HepG2 (cell line): ENCODE measurements around the gene CHIC2. TPM values are rescaled to one million over a fixed set of nuclear protein-coding genes. Genes with fewer than 3 reads are reported as not detected.
"Not testable (repeated sequence)": the region's sequence is repeated elsewhere in the genome, so short reads cannot be mapped to it uniquely, and the experiment has no call there.

Source experiments
- ATAC-seq: fragments of 200-7000 bp; cut with Tn5 transposase; 3 replicates; pipeline ENCODE4 v1.9.1; 2020; ENCODE audit warnings: mild to moderate bottlenecking, moderate library complexity
- BruUV-seq: library from RNA; stranded (reverse); fragments of 400-500 nt; replicated peaks from 2 replicates; lab custom pipeline; 2021; lab: Mats Ljungman, UMichigan
- CTCF ChIA-PET: fragments of 300-600 bp; formaldehyde crosslinking; extraction: SDS; loops from one replicate; lab custom pipeline; 2021; ENCODE audit warnings: low total read pairs, inconsistent platforms, low intra/inter-chr PET ratio; lab: Yijun Ruan, JAX
- POLR2A ChIA-PET: fragments of 350-600 bp; sonication (Branson Sonifier 250); formaldehyde crosslinking; loops from one replicate; lab custom pipeline; 2020; ENCODE audit warnings: antibody characterized with exemption, inconsistent platforms; lab: Yijun Ruan, JAX
- DNase-seq: peaks from one replicate; pipeline ENCODE4 v3.0.0-alpha.2; 2015; ENCODE audit warnings: low spot score
- FAIRE-seq: peaks from 3 replicates; lab custom pipeline; 2011; peaks lifted over from hg19 to GRCh38; lab: Jason Lieb, UNC
- H2AFZ ChIP-seq: one replicate; pipeline ENCODE4 v1.6.1; 2011; ENCODE audit warnings: low read length, inconsistent platforms
- H3K27ac ChIP-seq: fragments of 300-600 bp; 3 replicates; pipeline ENCODE4 v1.8.0; 2011; ENCODE audit warnings: mixed run types, mild to moderate bottlenecking, mixed read lengths, low read length, inconsistent platforms; ENCODE audit not compliant: insufficient read depth; ENCODE audit errors: extremely low read length
- H3K27me3 ChIP-seq, 2 experiments: fragments of 200-600 bp in 1 of 2; 2 replicates in 1 of 2; 3 replicates in 1 of 2; pipeline versions ENCODE4 v1.6.0 to v1.8.0; 2011; ENCODE audit warnings: low read length in 2 of 2, mild to moderate bottlenecking in 2 of 2, moderate library complexity in 2 of 2, inconsistent platforms in 1 of 2; ENCODE audit not compliant: insufficient read depth in 2 of 2, control insufficient read depth in 1 of 2
- H3K36me3 ChIP-seq, 2 experiments: fragments of 200-600 bp in 1 of 2; replicated peaks in 1 of 2; 2 replicates in 1 of 2; 3 replicates in 1 of 2; pipeline versions ENCODE4 v1.5.1 to v1.8.0; 2011; ENCODE audit warnings: low read length in 2 of 2, inconsistent platforms in 1 of 2; ENCODE audit not compliant: insufficient read depth in 2 of 2, control insufficient read depth in 1 of 2
- H3K4me1 ChIP-seq: 2 replicates; pipeline ENCODE4 v1.5.1; 2012; ENCODE audit warnings: low read length, inconsistent platforms; ENCODE audit not compliant: insufficient read depth
- H3K4me2 ChIP-seq: 2 replicates; pipeline ENCODE4 v1.6.0; 2011; ENCODE audit warnings: low read depth, low read length, inconsistent platforms
- H3K4me3 ChIP-seq, 3 experiments: fragments of 200-600 bp in 1 of 3; sonication (generic), shearing (Covaris generic) in 1 of 3; replicated peaks in 1 of 3; 2 replicates each; pipeline ENCODE4 v1.5.1; 2011 to 2016; ENCODE audit warnings: low read length in 3 of 3, inconsistent platforms in 2 of 3, low read depth in 2 of 3, mild to moderate bottlenecking in 2 of 3, control low read depth in 1 of 3, mixed read lengths in 1 of 3; ENCODE audit not compliant: insufficient read depth in 1 of 3
- H3K79me2 ChIP-seq: one replicate; pipeline ENCODE4 v1.6.1; 2011; ENCODE audit warnings: low read length, inconsistent platforms; ENCODE audit not compliant: insufficient read depth
- H3K9ac ChIP-seq: 2 replicates; pipeline ENCODE4 v1.6.0; 2011; ENCODE audit warnings: mild to moderate bottlenecking, low read depth, low read length, inconsistent platforms; ENCODE audit not compliant: insufficient read depth
- H3K9me3 ChIP-seq: 2 replicates; pipeline ENCODE4 v1.5.1; 2012; ENCODE audit warnings: mild to moderate bottlenecking, low read length
- H4K20me1 ChIP-seq: 2 replicates; pipeline ENCODE4 v1.6.0; 2011; ENCODE audit warnings: inconsistent platforms, mild to moderate bottlenecking, low read length, moderate library complexity; ENCODE audit not compliant: insufficient read depth
- WGBS: methylation state at CpG from one replicate; pipeline ENCODE4 v1.1.6; 2017; ENCODE audit warnings: low lambda C conversion rate; 5-methylcytosine and 5-hydroxymethylcytosine counted together
- in situ Hi-C: cut with HindIII; loops from 2 replicates; pipeline ENCODE4 v1.10.0; 2017; ENCODE audit warnings: low pct_unique_long_range_greater_than_20kb; ENCODE audit not compliant: extremely low pct_ligation_motif_present
- intact Hi-C: fragments of 100-400 bp; cut with micrococcal nuclease; formaldehyde crosslinking; loops from one replicate; pipeline ENCODE4 v1.10.0; 2022; ENCODE audit not compliant: unreplicated experiment
- polyA plus RNA-seq, 8 experiments: library from polyadenylated mRNA; depleted of rRNA in 3 of 8; stranded (reverse) in 7 of 8; unstranded in 1 of 8; fragments of >200 nt; fragmentation: Illumina TruSeq in 4 of 8; extraction: Trizol in 4 of 8; gene quantifications; 2 replicates each; pipeline versions ENCODE4 v1.2.1 to v1.2.3, GENCODE V29; 2011 to 2016; ENCODE audit warnings: low read depth in 4 of 8, missing spikeins in 1 of 8, mixed read lengths in 1 of 8; ENCODE audit not compliant: insufficient read depth in 1 of 8
- total RNA-seq, 5 experiments: library from RNA; depleted of rRNA; stranded (reverse); fragments of >200 nt; fragmentation: Illumina TruSeq; extraction: Trizol; gene quantifications; 2 replicates each; pipeline ENCODE4 v1.2.3, GENCODE V29; 2016; ENCODE audit warnings: low read depth in 1 of 5
- TF ChIP-seq, protein P1 (sequence below): IDR thresholded peaks from 2 replicates; pipeline ENCODE4 v1.6.1; 2016; ENCODE audit warnings: low read depth, missing genetic modification reagents, missing compliant biosample characterization

CHIC2 gene
- total and polyA plus RNA-seq, 2 of the 13 experiments (the other 11 are each of a cell fraction or from before 2014, with no cell fraction given): 10.0 to 17.2 TPM

- TF ChIP-seq, protein P1, sequence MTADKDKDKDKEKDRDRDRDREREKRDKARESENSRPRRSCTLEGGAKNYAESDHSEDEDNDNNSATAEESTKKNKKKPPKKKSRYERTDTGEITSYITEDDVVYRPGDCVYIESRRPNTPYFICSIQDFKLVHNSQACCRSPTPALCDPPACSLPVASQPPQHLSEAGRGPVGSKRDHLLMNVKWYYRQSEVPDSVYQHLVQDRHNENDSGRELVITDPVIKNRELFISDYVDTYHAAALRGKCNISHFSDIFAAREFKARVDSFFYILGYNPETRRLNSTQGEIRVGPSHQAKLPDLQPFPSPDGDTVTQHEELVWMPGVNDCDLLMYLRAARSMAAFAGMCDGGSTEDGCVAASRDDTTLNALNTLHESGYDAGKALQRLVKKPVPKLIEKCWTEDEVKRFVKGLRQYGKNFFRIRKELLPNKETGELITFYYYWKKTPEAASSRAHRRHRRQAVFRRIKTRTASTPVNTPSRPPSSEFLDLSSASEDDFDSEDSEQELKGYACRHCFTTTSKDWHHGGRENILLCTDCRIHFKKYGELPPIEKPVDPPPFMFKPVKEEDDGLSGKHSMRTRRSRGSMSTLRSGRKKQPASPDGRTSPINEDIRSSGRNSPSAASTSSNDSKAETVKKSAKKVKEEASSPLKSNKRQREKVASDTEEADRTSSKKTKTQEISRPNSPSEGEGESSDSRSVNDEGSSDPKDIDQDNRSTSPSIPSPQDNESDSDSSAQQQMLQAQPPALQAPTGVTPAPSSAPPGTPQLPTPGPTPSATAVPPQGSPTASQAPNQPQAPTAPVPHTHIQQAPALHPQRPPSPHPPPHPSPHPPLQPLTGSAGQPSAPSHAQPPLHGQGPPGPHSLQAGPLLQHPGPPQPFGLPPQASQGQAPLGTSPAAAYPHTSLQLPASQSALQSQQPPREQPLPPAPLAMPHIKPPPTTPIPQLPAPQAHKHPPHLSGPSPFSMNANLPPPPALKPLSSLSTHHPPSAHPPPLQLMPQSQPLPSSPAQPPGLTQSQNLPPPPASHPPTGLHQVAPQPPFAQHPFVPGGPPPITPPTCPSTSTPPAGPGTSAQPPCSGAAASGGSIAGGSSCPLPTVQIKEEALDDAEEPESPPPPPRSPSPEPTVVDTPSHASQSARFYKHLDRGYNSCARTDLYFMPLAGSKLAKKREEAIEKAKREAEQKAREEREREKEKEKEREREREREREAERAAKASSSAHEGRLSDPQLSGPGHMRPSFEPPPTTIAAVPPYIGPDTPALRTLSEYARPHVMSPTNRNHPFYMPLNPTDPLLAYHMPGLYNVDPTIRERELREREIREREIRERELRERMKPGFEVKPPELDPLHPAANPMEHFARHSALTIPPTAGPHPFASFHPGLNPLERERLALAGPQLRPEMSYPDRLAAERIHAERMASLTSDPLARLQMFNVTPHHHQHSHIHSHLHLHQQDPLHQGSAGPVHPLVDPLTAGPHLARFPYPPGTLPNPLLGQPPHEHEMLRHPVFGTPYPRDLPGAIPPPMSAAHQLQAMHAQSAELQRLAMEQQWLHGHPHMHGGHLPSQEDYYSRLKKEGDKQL (CRISPR knock-in tag): no peak
Observed at GRCh38 chr4:54050214-54050904, 14.0 kb downstream of the CHIC2 start (continued).

DNA sequence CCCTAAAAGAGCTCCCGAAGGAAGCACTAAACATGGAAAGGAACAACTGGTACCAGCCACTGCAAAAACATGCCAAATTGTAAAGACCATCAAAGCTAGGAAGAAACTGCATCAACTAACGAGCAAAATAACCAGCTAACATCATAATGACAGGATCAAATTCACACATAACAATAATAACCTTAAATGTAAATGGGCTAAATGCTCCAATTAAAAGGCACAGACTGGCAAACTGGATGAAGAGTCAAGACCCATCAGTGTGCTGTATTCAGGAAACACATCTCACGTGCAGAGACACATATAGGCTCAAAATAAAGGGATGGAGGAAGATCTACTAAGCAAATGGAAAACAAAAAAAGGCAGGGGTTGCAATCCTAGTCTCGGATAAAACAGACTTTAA, 20.8 kb downstream of the CHIC2 start:
- H2AFZ ChIP-seq, H4K20me1 ChIP-seq, FAIRE-seq, H3K4me2 ChIP-seq, H3K27ac ChIP-seq, BruUV-seq, H3K9ac ChIP-seq, H3K79me2 ChIP-seq, intact Hi-C loops, H3K27me3 ChIP-seq, H3K4me1 ChIP-seq, ATAC-seq, H3K9me3 ChIP-seq, H3K36me3 ChIP-seq, H3K4me3 ChIP-seq, CTCF ChIA-PET, POLR2A ChIA-PET, DNase-seq, in situ Hi-C loops: not testable (repeated sequence)
- 83% methylated on average over 4 of the region's 4 CpGs for WGBS
